GM18951 (cell line): ENCODE data around the gene SSH2.

ENCODE experiments used
- POLR2A ChIP-seq: IDR thresholded peaks from 4 replicates; pipeline ENCODE4 v1.6.1; 2011; ENCODE audit warnings: mild to moderate bottlenecking; ENCODE audit not compliant: insufficient read length, insufficient read depth; ENCODE audit errors: extremely low read depth
- in situ Hi-C: fragments of 300-500 bp; cut with MboI; formaldehyde crosslinking; loops from one replicate; pipeline ENCODE4 v1.12.0; 2022; ENCODE audit warnings: low sequenced_read_pairs, mixed read lengths, inconsistent platforms; ENCODE audit not compliant: unreplicated experiment

The SSH2 gene

GRCh38 chr17:29594519-29595090 lies 335.4 kb downstream of the SSH2 start:
- in situ Hi-C loops: no loop called here
- no peak for TF ChIP-seq POLR2A

GRCh38 chr17:29593591-29594518 lies 336.2 kb downstream of the SSH2 start:
- TF ChIP-seq POLR2A: no peak
- in situ Hi-C loops: no loop called here

DNA sequence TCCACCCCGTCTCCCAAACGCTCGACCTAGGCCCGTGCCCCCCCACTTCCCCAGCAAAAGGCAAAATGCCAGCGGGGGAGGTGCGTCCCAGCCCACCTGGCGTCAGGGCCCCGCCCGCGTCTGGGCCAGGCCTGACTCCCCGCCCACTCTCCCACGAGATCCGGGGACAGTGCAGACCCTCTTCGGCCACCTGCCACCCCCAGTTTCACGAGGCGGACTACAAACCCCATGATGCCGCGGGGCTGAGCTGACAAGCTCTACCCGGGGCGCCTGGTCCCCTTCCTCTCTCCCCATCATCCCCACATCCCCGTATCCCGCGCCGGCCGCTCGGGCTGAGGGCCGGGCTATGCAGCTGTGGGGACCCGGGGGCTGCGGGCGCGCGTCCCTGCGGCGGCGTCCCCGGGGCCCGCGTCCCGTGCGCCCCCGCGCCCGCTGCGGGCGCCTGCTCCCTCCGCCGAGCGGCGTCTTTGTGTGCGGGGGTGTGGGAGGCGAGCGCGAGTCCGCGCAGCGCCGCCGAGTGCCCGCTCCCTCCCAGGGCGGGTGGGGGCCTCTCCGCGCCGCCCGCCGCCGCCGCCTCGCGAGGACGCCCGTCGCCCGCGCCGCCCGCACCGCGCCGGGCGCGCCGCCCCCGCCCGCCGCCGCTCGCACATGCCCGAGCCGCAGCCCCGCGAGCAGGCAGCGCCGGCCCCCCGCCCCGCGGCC lies 337.0 kb downstream of the SSH2 start, which contains the start of gene ANKRD13B:
Gene ANKRD13B (plus strand): TSS at position 283 of the 702 bp plus-strand sequence. CDS start 490 bp downstream, outside the sequence.
- in situ Hi-C loops: no loop called here
- TF ChIP-seq POLR2A: no peak

DNA sequence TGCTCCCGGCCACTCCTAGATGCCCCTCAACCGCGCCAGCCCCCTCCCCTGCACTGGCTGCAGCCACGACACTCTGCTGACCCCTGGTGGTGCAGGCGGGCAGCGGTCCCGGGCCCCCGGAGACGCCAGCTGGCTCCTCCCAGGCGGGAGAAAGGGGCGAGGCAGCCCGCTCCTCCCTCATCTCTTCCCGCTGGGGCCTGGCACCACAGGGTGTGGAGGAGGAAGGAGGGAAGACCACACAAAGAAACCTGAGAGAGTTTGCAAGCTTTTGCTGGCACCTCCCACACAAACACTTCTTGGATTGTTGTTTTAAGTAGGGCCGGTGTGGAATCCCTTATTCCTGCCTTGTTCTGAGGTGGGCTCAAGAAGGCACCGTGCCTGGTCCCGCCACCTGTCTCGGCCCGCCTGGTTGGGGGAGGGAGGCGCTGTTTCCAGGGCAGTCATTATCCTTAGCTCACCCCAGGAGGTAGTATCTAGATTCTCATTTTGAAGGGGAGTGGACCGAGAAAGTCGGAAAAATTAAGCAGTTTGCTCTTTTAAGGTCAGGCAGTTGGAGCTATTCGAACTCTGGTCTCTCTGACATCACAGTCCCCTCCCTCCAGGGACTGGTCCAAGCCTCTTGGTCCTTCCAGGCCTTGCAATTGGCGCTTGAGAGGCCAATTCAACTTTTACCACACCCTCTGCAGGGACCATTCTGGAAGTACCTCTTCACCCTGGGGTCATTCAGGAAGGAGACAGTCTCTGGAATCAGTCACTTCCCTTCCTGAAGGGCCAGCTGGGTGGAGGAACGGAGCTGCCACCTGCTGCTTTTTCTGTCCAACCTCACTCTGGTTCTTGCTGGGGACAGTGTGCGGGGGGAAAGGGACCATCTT lies 338.1 kb downstream of the SSH2 start:
- TF ChIP-seq POLR2A: no peak

GRCh38 chr17:29591146-29591736 lies 338.8 kb downstream of the SSH2 start:
- in situ Hi-C loops: no loop called here
- TF ChIP-seq POLR2A: peak; percentile 8

More for the DNA sequence above, 338.1 kb downstream of the SSH2 start:
- in situ Hi-C loops: no loop called here

- in situ Hi-C loops: no loop called here
These were observed 339.4 kb downstream of the SSH2 start for GRCh38 chr17:29590411-29591145.

GRCh38 chr17:29589524-29590410 lies 340.3 kb downstream of the SSH2 start, which contains the start of gene GIT1:
TSS of gene GIT1 (minus strand) at chr17:29589648. CDS start at chr17:29589378, 270 bp downstream.
- TF ChIP-seq POLR2A: peak; percentile 73
- in situ Hi-C loops: no loop called here

More at GRCh38 chr17:29590411-29591145, 339.4 kb downstream of the SSH2 start:
- no peak for TF ChIP-seq POLR2A

- in situ Hi-C loops: no loop called here
- TF ChIP-seq POLR2A: no peak
These were observed 341.2 kb downstream of the SSH2 start for GRCh38 chr17:29588562-29589411.

DNA sequence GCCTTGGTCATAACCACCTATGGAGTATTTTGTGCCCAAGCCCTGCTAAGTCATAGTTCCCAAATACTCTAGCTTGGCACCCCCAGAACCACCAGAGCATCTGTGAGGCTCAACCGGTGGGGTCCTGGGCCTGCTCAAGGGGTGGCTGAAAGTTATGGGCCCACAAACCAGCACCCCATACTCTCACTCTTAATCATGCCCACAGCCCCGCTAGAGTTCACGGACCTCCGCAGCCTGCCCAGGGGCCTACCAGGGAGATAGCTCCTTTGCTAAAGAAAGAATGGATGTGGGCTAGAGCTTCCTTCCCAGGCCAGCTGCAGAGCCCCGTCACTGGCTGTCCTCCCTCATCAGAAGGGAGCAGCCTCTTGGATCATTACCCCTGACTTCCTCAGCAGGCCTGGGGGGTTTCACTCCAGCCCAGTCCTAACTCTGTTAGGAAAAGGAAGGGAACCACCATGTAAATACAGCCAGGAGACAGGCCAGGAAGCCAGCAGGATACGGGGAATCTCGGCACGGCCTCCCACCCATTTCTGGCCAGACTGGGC lies 341.9 kb downstream of the SSH2 start:
- no peak for TF ChIP-seq POLR2A

More for the DNA sequence above, 341.9 kb downstream of the SSH2 start:
- in situ Hi-C loops: no loop called here
